ENCODE results near the gene ARMC6. TPM values are rescaled to one million over a fixed set of nuclear protein-coding genes. Genes with fewer than 3 reads are reported as not detected.

The ARMC6 gene
- total RNA-seq, 1 experiment from 2014 or later = 66.5 TPM

DNA sequence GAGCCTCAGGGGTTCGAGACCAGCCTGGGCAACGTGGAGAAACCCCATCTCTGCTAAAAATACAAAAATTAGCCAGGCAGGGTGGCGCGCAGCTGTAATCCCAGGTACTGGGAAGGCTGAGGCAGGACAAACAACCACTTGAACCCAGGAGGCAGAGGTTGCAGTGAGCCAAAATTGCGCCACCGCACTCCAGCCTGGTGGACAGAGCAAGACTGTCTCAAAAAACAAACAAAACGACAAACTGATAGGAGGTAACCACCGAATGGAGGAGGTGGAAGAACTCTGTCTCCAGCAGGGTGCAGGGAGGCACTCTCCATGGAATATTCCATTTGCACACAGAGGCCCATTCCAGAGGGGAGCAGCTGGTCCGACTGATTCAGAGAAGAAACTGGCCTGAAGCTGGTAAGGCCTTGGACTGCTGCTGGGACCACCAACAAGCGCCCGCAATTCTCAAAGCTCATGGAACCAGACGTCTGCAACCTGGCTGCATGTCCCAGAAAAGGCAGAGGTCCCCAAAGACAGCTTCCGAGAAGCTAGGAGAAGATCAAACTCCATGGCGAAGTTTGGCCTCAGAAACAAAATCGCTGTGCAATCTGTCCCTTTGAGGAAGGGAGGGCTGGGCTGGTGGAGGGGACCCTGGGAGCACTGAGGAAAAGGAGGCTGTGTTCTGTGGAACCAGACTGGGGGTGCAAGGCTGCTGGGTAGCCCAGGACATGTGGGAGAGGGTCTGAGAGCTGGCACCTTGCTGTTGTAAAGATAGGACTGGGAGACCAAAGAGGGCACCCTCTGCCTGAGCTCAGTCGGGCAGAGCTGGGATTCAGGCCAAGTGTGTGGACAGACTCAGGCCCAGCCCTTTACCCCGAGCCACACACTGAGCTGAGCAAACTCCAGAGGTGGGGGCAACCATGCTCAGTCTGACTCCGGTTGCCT, 65.6 kb downstream of the ARMC6 start:
- H3K4me1 Mint-ChIP-seq = peaks cover 0 to 3% of the 10 kb centered on the region in 2 experiments; a peak in 2 of 4 replicates
- H3K27ac ChIP-seq (ENCODE audit: insufficient read length, low read depth, low read length) = no peak overlapping the region
- no peak overlapping the region for H2BK20ac ChIP-seq (ENCODE audit: low read depth, low read length, poor library complexity, severe bottlenecking)
- H3K9me3 ChIP-seq (ENCODE audit: control insufficient read depth, low read depth, low read length) = no peaks in the 10 kb centered on the region
- no peaks in the 10 kb centered on the region; a peak in 1 of 5 replicates for H3K9me3 Mint-ChIP-seq
- WGBS (ENCODE audit: extremely low coverage, insufficient read length, low lambda C conversion rate) = no CpG with 5 or more reads among the region's 18 CpGs
- H4K8ac ChIP-seq (replicated peaks; ENCODE audit: insufficient read length, low read depth, low read length) = no peak overlapping the region
- no peak overlapping the region for H3K4ac ChIP-seq (ENCODE audit: low read depth, low read length)
- peaks cover 17% of the 10 kb centered on the region for H3K27me3 Mint-ChIP-seq (ENCODE audit: low read depth)
- H3K79me1 ChIP-seq (ENCODE audit: insufficient read depth, low read depth, low read length, poor library complexity, severe bottlenecking) = no peaks in the 10 kb centered on the region
- TF ChIP-seq, protein P1, sequence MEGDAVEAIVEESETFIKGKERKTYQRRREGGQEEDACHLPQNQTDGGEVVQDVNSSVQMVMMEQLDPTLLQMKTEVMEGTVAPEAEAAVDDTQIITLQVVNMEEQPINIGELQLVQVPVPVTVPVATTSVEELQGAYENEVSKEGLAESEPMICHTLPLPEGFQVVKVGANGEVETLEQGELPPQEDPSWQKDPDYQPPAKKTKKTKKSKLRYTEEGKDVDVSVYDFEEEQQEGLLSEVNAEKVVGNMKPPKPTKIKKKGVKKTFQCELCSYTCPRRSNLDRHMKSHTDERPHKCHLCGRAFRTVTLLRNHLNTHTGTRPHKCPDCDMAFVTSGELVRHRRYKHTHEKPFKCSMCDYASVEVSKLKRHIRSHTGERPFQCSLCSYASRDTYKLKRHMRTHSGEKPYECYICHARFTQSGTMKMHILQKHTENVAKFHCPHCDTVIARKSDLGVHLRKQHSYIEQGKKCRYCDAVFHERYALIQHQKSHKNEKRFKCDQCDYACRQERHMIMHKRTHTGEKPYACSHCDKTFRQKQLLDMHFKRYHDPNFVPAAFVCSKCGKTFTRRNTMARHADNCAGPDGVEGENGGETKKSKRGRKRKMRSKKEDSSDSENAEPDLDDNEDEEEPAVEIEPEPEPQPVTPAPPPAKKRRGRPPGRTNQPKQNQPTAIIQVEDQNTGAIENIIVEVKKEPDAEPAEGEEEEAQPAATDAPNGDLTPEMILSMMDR (conservative IDR thresholded peaks at IDR 0.05) = no peak
- no peak overlapping the region for H3K23ac ChIP-seq (ENCODE audit: insufficient read length, low read depth, low read length)
- no peak overlapping the region for H3K4me2 ChIP-seq (ENCODE audit: insufficient read depth, insufficient read length, low read length)
- no peak overlapping the region for H3K14ac ChIP-seq (ENCODE audit: insufficient read depth, low read length)
- H3K23me2 ChIP-seq (ENCODE audit: insufficient read length, low read depth, low read length, poor library complexity, severe bottlenecking) = no peaks in the 10 kb centered on the region
- H4K20me1 ChIP-seq (ENCODE audit: control insufficient read depth, insufficient read depth, insufficient read length) = no peaks in the 10 kb centered on the region
- no peaks in the 10 kb centered on the region for H3K27me3 ChIP-seq (ENCODE audit: insufficient read depth, low read length)
- H3K9ac ChIP-seq (ENCODE audit: extremely low read depth, insufficient read length, low read length) = no peak overlapping the region
- H3K18ac ChIP-seq (ENCODE audit: insufficient read length, low read depth, low read length) = no peak overlapping the region
- no peak overlapping the region for H2BK5ac ChIP-seq (ENCODE audit: insufficient read length, low read length)
- no peak overlapping the region for H2BK120ac ChIP-seq (ENCODE audit: low read depth, low read length, poor library complexity, severe bottlenecking)
- no peaks in the 10 kb centered on the region for H3K4me1 ChIP-seq (ENCODE audit: insufficient read depth, low read length)
- H3K79me2 ChIP-seq (ENCODE audit: insufficient read depth, low read length) = no peaks in the 10 kb centered on the region
- no peak overlapping the region for H3T11ph ChIP-seq (ENCODE audit: low read length)
- no peak overlapping the region for H2AK5ac ChIP-seq (ENCODE audit: insufficient read length, low read length)
- no peak for DNase-seq
- peak overlapping the region in 1 of 2 experiments; percentile 27; a peak in 1 of 5 replicates for H3K4me3 Mint-ChIP-seq
- H3K36me3 Mint-ChIP-seq (ENCODE audit: insufficient read depth in 1 of 3, low read depth in 3 of 3) = no peaks in the 10 kb centered on the region
- H2AFZ ChIP-seq (ENCODE audit: low read length) = no peak overlapping the region
- no peak overlapping the region for H2BK15ac ChIP-seq (ENCODE audit: low read depth, low read length)
- no peak overlapping the region for H4K91ac ChIP-seq (ENCODE audit: insufficient read length, low read depth, low read length)
- no peak overlapping the region for H2BK12ac ChIP-seq (ENCODE audit: insufficient read length, low read depth, low read length)
- H3K56ac ChIP-seq (ENCODE audit: insufficient read length, low read depth, low read length) = no peak overlapping the region
- no peak overlapping the region for H4K5ac ChIP-seq (ENCODE audit: insufficient read length, low read depth, low read length)
- peak overlapping the region in 1 of 3 experiments; percentile 77; a peak in 2 of 7 replicates for H3K27ac Mint-ChIP-seq
